ENCODE results near the gene CYP3A4. TPM values are rescaled to one million over a fixed set of nuclear protein-coding genes. Genes with fewer than 3 reads are reported as not detected.

Gene CYP3A4
- polyA plus RNA-seq, 1 of the 3 experiments (the other 2 are of a cell fraction), result not detected

DNA sequence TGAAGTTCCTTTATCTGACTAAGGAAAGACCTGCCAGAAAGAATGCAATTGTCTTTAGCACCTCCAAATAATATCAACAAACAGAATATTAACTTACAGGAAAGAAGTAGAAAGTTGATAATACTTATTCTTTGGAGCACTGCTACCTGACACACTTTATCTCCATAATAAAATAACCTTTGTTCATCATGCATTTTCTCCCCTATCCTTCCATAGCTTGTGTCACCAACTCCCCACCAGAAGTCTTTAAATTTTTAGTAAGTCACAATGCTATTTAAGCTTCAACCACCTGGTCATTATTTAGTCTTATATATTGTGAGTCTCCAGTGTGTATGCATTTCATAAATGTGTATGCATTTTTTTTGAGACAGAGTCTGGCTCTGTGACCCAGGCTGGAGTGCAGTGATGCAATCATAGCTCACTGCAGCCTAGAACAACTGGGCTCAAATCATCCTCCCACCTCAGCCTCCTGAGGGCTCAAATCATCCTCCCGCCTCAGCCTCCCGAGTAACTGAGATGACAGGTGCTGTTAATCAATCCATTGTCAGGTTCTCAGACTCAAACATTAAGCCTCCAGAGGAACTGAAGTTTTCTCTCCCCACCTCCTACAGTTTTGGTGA is 36.5 kb upstream of the CYP3A4 start:
- ChIA-PET CTCF (no interaction called here), POLR2A (no interaction called here)
- no peaks in the 10 kb centered on the region for H4K20me1 ChIP-seq (ENCODE audit: insufficient read depth)
- peaks cover 16% of the 10 kb centered on the region; the same call in 1 of the 2 replicates for H3K27me3 ChIP-seq (ENCODE audit: insufficient read depth)
- H3K27ac ChIP-seq (ENCODE audit: low read depth in 2 of 2, low read length in 1 of 2), result no peak overlapping the region
- no peak overlapping the region for H3K4me3 ChIP-seq (ENCODE audit: low read depth in 2 of 2, low read length in 1 of 2)
- no peaks in the 10 kb centered on the region for H3K79me2 ChIP-seq (ENCODE audit: insufficient read depth)
- no peak overlapping the region for H3K4me2 ChIP-seq
- H3K9me3 ChIP-seq, result no peaks in the 10 kb centered on the region
- no peak for DNase-seq
- TF ChIP-seq, protein P1, sequence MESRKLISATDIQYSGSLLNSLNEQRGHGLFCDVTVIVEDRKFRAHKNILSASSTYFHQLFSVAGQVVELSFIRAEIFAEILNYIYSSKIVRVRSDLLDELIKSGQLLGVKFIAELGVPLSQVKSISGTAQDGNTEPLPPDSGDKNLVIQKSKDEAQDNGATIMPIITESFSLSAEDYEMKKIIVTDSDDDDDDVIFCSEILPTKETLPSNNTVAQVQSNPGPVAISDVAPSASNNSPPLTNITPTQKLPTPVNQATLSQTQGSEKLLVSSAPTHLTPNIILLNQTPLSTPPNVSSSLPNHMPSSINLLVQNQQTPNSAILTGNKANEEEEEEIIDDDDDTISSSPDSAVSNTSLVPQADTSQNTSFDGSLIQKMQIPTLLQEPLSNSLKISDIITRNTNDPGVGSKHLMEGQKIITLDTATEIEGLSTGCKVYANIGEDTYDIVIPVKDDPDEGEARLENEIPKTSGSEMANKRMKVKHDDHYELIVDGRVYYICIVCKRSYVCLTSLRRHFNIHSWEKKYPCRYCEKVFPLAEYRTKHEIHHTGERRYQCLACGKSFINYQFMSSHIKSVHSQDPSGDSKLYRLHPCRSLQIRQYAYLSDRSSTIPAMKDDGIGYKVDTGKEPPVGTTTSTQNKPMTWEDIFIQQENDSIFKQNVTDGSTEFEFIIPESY (IDR thresholded peaks at IDR 0.05; ENCODE audit: borderline replicate concordance, low read depth), result no peak
- TF ChIP-seq, protein P2, sequence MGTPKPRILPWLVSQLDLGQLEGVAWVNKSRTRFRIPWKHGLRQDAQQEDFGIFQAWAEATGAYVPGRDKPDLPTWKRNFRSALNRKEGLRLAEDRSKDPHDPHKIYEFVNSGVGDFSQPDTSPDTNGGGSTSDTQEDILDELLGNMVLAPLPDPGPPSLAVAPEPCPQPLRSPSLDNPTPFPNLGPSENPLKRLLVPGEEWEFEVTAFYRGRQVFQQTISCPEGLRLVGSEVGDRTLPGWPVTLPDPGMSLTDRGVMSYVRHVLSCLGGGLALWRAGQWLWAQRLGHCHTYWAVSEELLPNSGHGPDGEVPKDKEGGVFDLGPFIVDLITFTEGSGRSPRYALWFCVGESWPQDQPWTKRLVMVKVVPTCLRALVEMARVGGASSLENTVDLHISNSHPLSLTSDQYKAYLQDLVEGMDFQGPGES (IDR thresholded peaks at IDR 0.05; ENCODE audit: low read depth, low read length), result no peak
- TF ChIP-seq MEF2A (IDR thresholded peaks at IDR 0.05; ENCODE audit: borderline replicate concordance, low read depth) (no peak), RAD21 (IDR thresholded peaks at IDR 0.05; ENCODE audit: low read length) (no peak), TEAD4 (IDR thresholded peaks at IDR 0.05; ENCODE audit: borderline replicate concordance, insufficient read depth) (no peak), SIN3A (IDR thresholded peaks at IDR 0.05; ENCODE audit: borderline replicate concordance, low read depth, low read length) (no peak), POLR2AphosphoS5 (IDR thresholded peaks at IDR 0.05; ENCODE audit: low read depth, low read length) (no peak), TCF12 (IDR thresholded peaks at IDR 0.05) (no peak), ELF1 (IDR thresholded peaks at IDR 0.05) (no peak), RFX5 (IDR thresholded peaks at IDR 0.05; ENCODE audit: low read length) (no peak), YY1 (IDR thresholded peaks at IDR 0.05; ENCODE audit: low read depth) (no peak), MXI1 (IDR thresholded peaks at IDR 0.05; ENCODE audit: low read depth, low read length) (no peak), GABPA (IDR thresholded peaks at IDR 0.05; ENCODE audit: low read depth) (no peak), EP300 (IDR thresholded peaks at IDR 0.05; ENCODE audit: borderline replicate concordance in 1 of 2, low read depth in 1 of 2, low read length in 1 of 2) (no peak)
- TF ChIP-seq, protein P3, sequence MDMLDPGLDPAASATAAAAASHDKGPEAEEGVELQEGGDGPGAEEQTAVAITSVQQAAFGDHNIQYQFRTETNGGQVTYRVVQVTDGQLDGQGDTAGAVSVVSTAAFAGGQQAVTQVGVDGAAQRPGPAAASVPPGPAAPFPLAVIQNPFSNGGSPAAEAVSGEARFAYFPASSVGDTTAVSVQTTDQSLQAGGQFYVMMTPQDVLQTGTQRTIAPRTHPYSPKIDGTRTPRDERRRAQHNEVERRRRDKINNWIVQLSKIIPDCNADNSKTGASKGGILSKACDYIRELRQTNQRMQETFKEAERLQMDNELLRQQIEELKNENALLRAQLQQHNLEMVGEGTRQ (IDR thresholded peaks at IDR 0.05; ENCODE audit: borderline replicate concordance, low read depth, low read length), result no peak
- TF ChIP-seq, protein P4, sequence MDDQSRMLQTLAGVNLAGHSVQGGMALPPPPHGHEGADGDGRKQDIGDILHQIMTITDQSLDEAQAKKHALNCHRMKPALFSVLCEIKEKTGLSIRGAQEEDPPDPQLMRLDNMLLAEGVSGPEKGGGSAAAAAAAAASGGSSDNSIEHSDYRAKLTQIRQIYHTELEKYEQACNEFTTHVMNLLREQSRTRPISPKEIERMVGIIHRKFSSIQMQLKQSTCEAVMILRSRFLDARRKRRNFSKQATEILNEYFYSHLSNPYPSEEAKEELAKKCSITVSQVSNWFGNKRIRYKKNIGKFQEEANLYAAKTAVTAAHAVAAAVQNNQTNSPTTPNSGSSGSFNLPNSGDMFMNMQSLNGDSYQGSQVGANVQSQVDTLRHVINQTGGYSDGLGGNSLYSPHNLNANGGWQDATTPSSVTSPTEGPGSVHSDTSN (IDR thresholded peaks at IDR 0.05), result no peak
- no peak overlapping the region for H3K9ac ChIP-seq
- H3K4me1 ChIP-seq (ENCODE audit: control insufficient read depth in 1 of 2, insufficient read depth in 2 of 2, low read depth in 1 of 2, low read length in 1 of 2), result no peaks in the 10 kb centered on the region
- WGBS (ENCODE audit: low lambda C conversion rate), result 5% methylated on average over 2 of the region's 2 CpGs
- H3K9me2 ChIP-seq, result no peaks in the 10 kb centered on the region
- H3F3A ChIP-seq (replicated peaks; ENCODE audit: insufficient read depth), result no peaks in the 10 kb centered on the region
- H3K36me3 ChIP-seq (replicated peaks in 1 of 2; ENCODE audit: control insufficient read depth in 1 of 2, insufficient read depth in 2 of 2, low read length in 1 of 2), result no peaks in the 10 kb centered on the region
- no peak overlapping the region for H2AFZ ChIP-seq (ENCODE audit: low read depth)
